DOHH2 (cell line): Measurements from ENCODE around the gene PPIB.

ENCODE experiments used
- H3F3A ChIP-seq: fragments of 200-600 bp; sonication (generic), shearing (Covaris generic); 2 replicates; pipeline ENCODE4 v1.6.0; 2016; ENCODE audit warnings: antibody characterized with exemption, mild to moderate bottlenecking; ENCODE audit not compliant: control insufficient read depth, insufficient read depth
- H3K27ac ChIP-seq: fragments of 200-600 bp; sonication (generic); 2 replicates; pipeline ENCODE4 v1.5.1; 2014; ENCODE audit warnings: low read depth, mild to moderate bottlenecking, low read length, moderate library complexity
- H3K27me3 ChIP-seq: fragments of 200-600 bp; sonication (generic); 2 replicates; pipeline ENCODE4 v1.6.1; 2014; ENCODE audit warnings: mild to moderate bottlenecking, low read length, mixed read lengths; ENCODE audit not compliant: control insufficient read depth
- H3K36me3 ChIP-seq: fragments of 200-600 bp; sonication (generic); 2 replicates; pipeline ENCODE4 v1.6.1; 2014; ENCODE audit warnings: mild to moderate bottlenecking, low read length, moderate library complexity, mixed read lengths; ENCODE audit not compliant: control insufficient read depth
- H3K4me1 ChIP-seq: fragments of 200-600 bp; sonication (generic); 2 replicates; pipeline ENCODE4 v1.6.1; 2014; ENCODE audit warnings: mild to moderate bottlenecking, low read length, mixed read lengths; ENCODE audit not compliant: control insufficient read depth
- H3K4me2 ChIP-seq: fragments of 200-600 bp; sonication (generic); 2 replicates; pipeline ENCODE4 v1.6.0; 2014; ENCODE audit warnings: mild to moderate bottlenecking, low read length, moderate library complexity
- H3K4me3 ChIP-seq: fragments of 200-600 bp; sonication (generic); 2 replicates; pipeline ENCODE4 v1.5.1; 2014; ENCODE audit warnings: mild to moderate bottlenecking, low read length, mixed read lengths
- H3K79me2 ChIP-seq: fragments of 200-600 bp; sonication (generic); 2 replicates; pipeline ENCODE4 v1.6.1; 2014; ENCODE audit warnings: mild to moderate bottlenecking, low read length, mixed read lengths; ENCODE audit not compliant: control insufficient read depth
- H3K9me2 ChIP-seq: fragments of 200-600 bp; sonication (generic); replicated peaks from 2 replicates; pipeline ENCODE4 v1.6.1; 2014; ENCODE audit warnings: mild to moderate bottlenecking, low read length, mixed read lengths; ENCODE audit not compliant: control insufficient read depth
- H3K9me3 ChIP-seq: fragments of 200-600 bp; sonication (generic); 2 replicates; pipeline ENCODE4 v1.6.1; 2014; ENCODE audit warnings: antibody characterized with exemption, low read length, mixed read lengths; ENCODE audit not compliant: control insufficient read depth, insufficient read depth
- H4K20me1 ChIP-seq: fragments of 200-600 bp; sonication (generic); 2 replicates; pipeline ENCODE4 v1.6.0; 2014; ENCODE audit warnings: low read depth, mild to moderate bottlenecking, antibody characterized with exemption, low read length, moderate library complexity; ENCODE audit not compliant: control insufficient read depth, insufficient read depth
- EZH2phosphoT487 ChIP-seq: fragments of 200-600 bp; sonication (generic); IDR thresholded peaks from 2 replicates; pipeline ENCODE4 v1.6.1; 2017; ENCODE audit warnings: borderline replicate concordance, mild to moderate bottlenecking, antibody characterized with exemption, low read length, moderate library complexity, mixed read lengths
- TF ChIP-seq, protein P1 (sequence below): fragments of 200-600 bp; sonication (generic); IDR thresholded peaks from one replicate; pipeline ENCODE4 v1.5.1; 2014; ENCODE audit warnings: antibody characterized with exemption, mild to moderate bottlenecking, low read depth, low read length; ENCODE audit not compliant: poor library complexity, severe bottlenecking

Gene PPIB

GRCh38 chr15:64166102-64166890, 3.5 kb upstream of the PPIB start:
- Histone ChIP-seq H3K4me3 (no peak overlapping the region), H3K4me1 (peaks cover 19% of the 10 kb centered on the region), H3K9me3 (no peaks in the 10 kb centered on the region), H3K9me2 (no peaks in the 10 kb centered on the region), H3K4me2 (no peak overlapping the region), H3K27me3 (no peaks in the 10 kb centered on the region), H4K20me1 (no peaks in the 10 kb centered on the region), H3F3A (peaks cover 10% of the 10 kb centered on the region; the same call in 1 of the 2 replicates), H3K36me3 (peaks cover 10% of the 10 kb centered on the region), H3K79me2 (peaks cover 15% of the 10 kb centered on the region), H3K27ac (no peak overlapping the region)
- TF ChIP-seq, protein P1, sequence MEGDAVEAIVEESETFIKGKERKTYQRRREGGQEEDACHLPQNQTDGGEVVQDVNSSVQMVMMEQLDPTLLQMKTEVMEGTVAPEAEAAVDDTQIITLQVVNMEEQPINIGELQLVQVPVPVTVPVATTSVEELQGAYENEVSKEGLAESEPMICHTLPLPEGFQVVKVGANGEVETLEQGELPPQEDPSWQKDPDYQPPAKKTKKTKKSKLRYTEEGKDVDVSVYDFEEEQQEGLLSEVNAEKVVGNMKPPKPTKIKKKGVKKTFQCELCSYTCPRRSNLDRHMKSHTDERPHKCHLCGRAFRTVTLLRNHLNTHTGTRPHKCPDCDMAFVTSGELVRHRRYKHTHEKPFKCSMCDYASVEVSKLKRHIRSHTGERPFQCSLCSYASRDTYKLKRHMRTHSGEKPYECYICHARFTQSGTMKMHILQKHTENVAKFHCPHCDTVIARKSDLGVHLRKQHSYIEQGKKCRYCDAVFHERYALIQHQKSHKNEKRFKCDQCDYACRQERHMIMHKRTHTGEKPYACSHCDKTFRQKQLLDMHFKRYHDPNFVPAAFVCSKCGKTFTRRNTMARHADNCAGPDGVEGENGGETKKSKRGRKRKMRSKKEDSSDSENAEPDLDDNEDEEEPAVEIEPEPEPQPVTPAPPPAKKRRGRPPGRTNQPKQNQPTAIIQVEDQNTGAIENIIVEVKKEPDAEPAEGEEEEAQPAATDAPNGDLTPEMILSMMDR = no peak
- TF ChIP-seq EZH2phosphoT487 = no peak

DNA sequence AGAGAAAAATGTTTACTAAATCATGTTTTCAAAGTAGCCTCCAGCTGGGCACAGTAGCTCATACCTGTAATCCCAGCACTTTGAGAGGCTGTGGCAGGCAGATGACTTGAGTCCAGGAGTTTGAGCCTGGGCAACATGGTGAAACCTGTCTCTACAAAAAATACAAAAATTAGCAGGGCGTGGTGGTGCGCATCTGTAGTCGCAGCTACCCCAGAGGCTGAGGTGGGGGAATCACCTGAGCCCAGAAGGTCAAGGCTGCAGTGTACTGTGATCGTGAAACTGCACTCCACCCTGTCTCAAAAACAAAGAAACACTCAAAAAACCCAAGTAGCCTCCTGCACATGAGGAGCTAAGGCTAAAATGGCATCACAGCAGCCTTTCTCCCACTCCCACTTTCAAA, 1.6 kb upstream of the PPIB start:
- TF ChIP-seq, protein P1 = no peak
- no peak for TF ChIP-seq EZH2phosphoT487
- Histone ChIP-seq H3K9me3 (no peaks in the 10 kb centered on the region), H3K4me2 (peak overlapping the region; percentile 89; the same call in 1 of the 2 replicates), H3K27me3 (no peaks in the 10 kb centered on the region), H3K4me3 (no peak overlapping the region), H3K4me1 (peaks cover 28% of the 10 kb centered on the region), H3K79me2 (peaks cover 29% of the 10 kb centered on the region), H3K27ac (no peak overlapping the region), H3K36me3 (peaks cover 21% of the 10 kb centered on the region), H3F3A (peaks cover 14% of the 10 kb centered on the region; the same call in 1 of the 2 replicates), H3K9me2 (no peaks in the 10 kb centered on the region), H4K20me1 (no peaks in the 10 kb centered on the region)

- TF ChIP-seq EZH2phosphoT487 = no peak
- H3K79me2 ChIP-seq = peaks cover 33% of the 10 kb centered on the region
- no peaks in the 10 kb centered on the region for H3K27me3 ChIP-seq
- H3K9me2 ChIP-seq = no peaks in the 10 kb centered on the region
- H3K4me3 ChIP-seq = peak overlapping the region; percentile 76
- peaks cover 28% of the 10 kb centered on the region for H3K4me1 ChIP-seq
- H4K20me1 ChIP-seq = peaks cover under 1% of the 10 kb centered on the region; the same call in 1 of the 2 replicates
- peak overlapping the region; percentile 59 for H3K27ac ChIP-seq
- H3K9me3 ChIP-seq = no peaks in the 10 kb centered on the region
- peak overlapping the region; percentile 89 for H3K4me2 ChIP-seq
- H3K36me3 ChIP-seq = peaks cover 26% of the 10 kb centered on the region
- H3F3A ChIP-seq = peaks cover 14% of the 10 kb centered on the region; the same call in 1 of the 2 replicates
These were observed 989 bp upstream of the PPIB start for GRCh38 chr15:64163659-64164362.
